Neural cell (in vitro differentiated cells): ENCODE results near the gene ELOB. TPM values are rescaled to one million over a fixed set of nuclear protein-coding genes. Genes with fewer than 3 reads are reported as not detected.

Source experiments
- H2AFZ ChIP-seq: fragments of 200-600, 300-800 bp; sonication (generic), shearing (Covaris generic); 2 replicates; pipeline ENCODE4 v1.6.0; 2014; ENCODE audit warnings: low read depth, mild to moderate bottlenecking, antibody characterized with exemption, low read length, moderate library complexity
- H3F3A ChIP-seq: fragments of 200-600 bp; shearing (Covaris generic); 2 replicates; pipeline ENCODE4 v1.6.1; 2016; ENCODE audit warnings: mild to moderate bottlenecking, moderate library complexity, mixed read lengths, antibody characterized with exemption, low read length; ENCODE audit not compliant: insufficient read depth, poor library complexity, severe bottlenecking
- H3K27ac ChIP-seq: fragments of 200-600, 300-800 bp; sonication (generic), shearing (Covaris generic); 2 replicates; pipeline ENCODE4 v1.5.1; 2014; ENCODE audit warnings: mild to moderate bottlenecking, low read length, moderate library complexity
- H3K27me3 ChIP-seq: fragments of 300-800, 200-600 bp; sonication (generic), shearing (Covaris generic); 2 replicates; pipeline ENCODE4 v1.6.0; 2014; ENCODE audit warnings: mild to moderate bottlenecking, low read depth, low read length, moderate library complexity; ENCODE audit not compliant: insufficient read depth
- H3K36me3 ChIP-seq: fragments of 300-800, 200-600 bp; sonication (generic), shearing (Covaris generic); 2 replicates; pipeline ENCODE4 v1.5.1; 2014; ENCODE audit warnings: mild to moderate bottlenecking, antibody characterized with exemption, low read length, moderate library complexity; ENCODE audit not compliant: insufficient read depth
- H3K4me2 ChIP-seq: fragments of 300-800, 200-600 bp; sonication (generic), shearing (Covaris generic); 2 replicates; pipeline ENCODE4 v1.6.0; 2014; ENCODE audit warnings: mild to moderate bottlenecking, low read length
- H3K4me3 ChIP-seq: fragments of 300-800, 200-600 bp; sonication (generic), shearing (Covaris generic); 2 replicates; pipeline ENCODE4 v1.5.1; 2014; ENCODE audit warnings: mild to moderate bottlenecking, low read length, moderate library complexity
- H3K79me2 ChIP-seq: fragments of 200-600 bp; shearing (Covaris generic); replicated peaks from 2 replicates; pipeline ENCODE4 v1.6.0; 2014; ENCODE audit warnings: mild to moderate bottlenecking, low read length, moderate library complexity; ENCODE audit not compliant: insufficient read depth
- H3K9ac ChIP-seq: fragments of 300-800, 200-600 bp; sonication (generic), shearing (Covaris generic); 2 replicates; pipeline ENCODE4 v1.6.1; 2016; ENCODE audit warnings: mild to moderate bottlenecking, low read length, mixed read lengths
- H3K9me2 ChIP-seq: fragments of 200-600 bp; shearing (Covaris generic); 2 replicates; pipeline ENCODE4 v1.6.1; 2016; ENCODE audit warnings: mild to moderate bottlenecking, low read length, mixed read lengths; ENCODE audit not compliant: insufficient read depth
- H3K9me3 ChIP-seq: fragments of 200-600, 300-800 bp; sonication (generic), shearing (Covaris generic); 2 replicates; pipeline ENCODE4 v1.6.1; 2016; ENCODE audit warnings: mild to moderate bottlenecking, mixed run types, low read length, moderate library complexity, mixed read lengths
- H4K20me1 ChIP-seq: fragments of 200-600 bp; shearing (Covaris generic); 2 replicates; pipeline ENCODE4 v1.6.1; 2016; ENCODE audit warnings: mild to moderate bottlenecking, mixed run types; ENCODE audit not compliant: insufficient read depth
- CTCF ChIP-seq: fragments of 450-650 bp; IDR thresholded peaks from 2 replicates; pipeline ENCODE4 v1.5.1; 2014; ENCODE audit warnings: antibody characterized with exemption, mild to moderate bottlenecking, moderate library complexity; ENCODE audit not compliant: poor library complexity, severe bottlenecking
- EP300 ChIP-seq: fragments of 450-650 bp; conservative IDR thresholded peaks from 2 replicates; pipeline ENCODE4 v1.6.1; 2014; ENCODE audit warnings: antibody characterized with exemption, mild to moderate bottlenecking, moderate library complexity; ENCODE audit not compliant: poor library complexity, severe bottlenecking
- EZH2 ChIP-seq: fragments of 200-600, 300-800 bp; shearing (Covaris generic), sonication (generic); IDR thresholded peaks from 2 replicates; pipeline ENCODE4 v1.6.1; 2014; ENCODE audit warnings: antibody characterized with exemption, low read length, borderline replicate concordance, mild to moderate bottlenecking; ENCODE audit not compliant: insufficient read depth, poor library complexity, severe bottlenecking
- MXI1 ChIP-seq: fragments of 450-650 bp; conservative IDR thresholded peaks from 2 replicates; pipeline ENCODE4 v1.6.1; 2014; ENCODE audit warnings: antibody characterized with exemption, mild to moderate bottlenecking; ENCODE audit not compliant: poor library complexity, severe bottlenecking
- POLR2AphosphoS5 ChIP-seq: IDR thresholded peaks from 2 replicates; pipeline ENCODE4 v1.6.1; 2012
- RAD21 ChIP-seq: fragments of 450-650 bp; conservative IDR thresholded peaks from 2 replicates; pipeline ENCODE4 v1.6.1; 2014; ENCODE audit warnings: antibody characterized with exemption, mild to moderate bottlenecking, moderate library complexity
- REST ChIP-seq: IDR thresholded peaks from 2 replicates; pipeline ENCODE4 v1.6.1; 2012; ENCODE audit warnings: borderline replicate concordance
- SMC3 ChIP-seq: fragments of 450-650 bp; conservative IDR thresholded peaks from 2 replicates; pipeline ENCODE4 v1.6.1; 2014; ENCODE audit warnings: antibody characterized with exemption, mild to moderate bottlenecking, moderate library complexity; ENCODE audit not compliant: poor library complexity
- TAF1 ChIP-seq: IDR thresholded peaks from 2 replicates; pipeline ENCODE4 v1.6.1; 2012; ENCODE audit warnings: low read depth
- polyA plus RNA-seq: library from polyadenylated mRNA; depleted of rRNA; stranded (reverse); fragments of >200 nt; gene quantifications from 2 replicates; pipeline ENCODE4 v1.2.3, GENCODE V29; 2014

The ELOB gene
- polyA plus RNA-seq, 1 donor from 2014 or later, result 513 TPM

GRCh38 chr16:2825049-2825742, 48.1 kb upstream of the ELOB start:
- no peaks in the 10 kb centered on the region for H3K9me2 ChIP-seq
- TF ChIP-seq MXI1 (no peak), RAD21 (no peak), EP300 (no peak), REST (no peak), TAF1 (no peak), POLR2AphosphoS5 (no peak), EZH2 (no peak), SMC3 (no peak), CTCF (no peak)

GRCh38 chr16:2824626-2825025, 47.5 kb upstream of the ELOB start:
- Histone ChIP-seq H3K79me2 (no peaks in the 10 kb centered on the region), H3K9me2 (no peaks in the 10 kb centered on the region), H3K9ac (no peak overlapping the region), H4K20me1 (no peaks in the 10 kb centered on the region), H3K9me3 (no peaks in the 10 kb centered on the region), H3K27ac (no peak overlapping the region), H2AFZ (no peak overlapping the region), H3K27me3 (no peaks in the 10 kb centered on the region), H3K4me2 (no peak overlapping the region), H3K36me3 (no peaks in the 10 kb centered on the region), H3K4me3 (no peak overlapping the region), H3F3A (no peaks in the 10 kb centered on the region)
- no peak for TF ChIP-seq CTCF
- TF ChIP-seq TAF1, result no peak
- TF ChIP-seq POLR2AphosphoS5, result no peak
- TF ChIP-seq RAD21, result no peak
- no peak for TF ChIP-seq REST
- TF ChIP-seq EZH2, result no peak
- TF ChIP-seq MXI1, result no peak
- TF ChIP-seq EP300, result no peak
- TF ChIP-seq SMC3, result no peak

More at GRCh38 chr16:2825049-2825742, 48.1 kb upstream of the ELOB start:
- Histone ChIP-seq H2AFZ (no peak overlapping the region), H3K79me2 (no peaks in the 10 kb centered on the region), H4K20me1 (no peaks in the 10 kb centered on the region), H3F3A (no peaks in the 10 kb centered on the region), H3K27ac (no peak overlapping the region), H3K36me3 (no peaks in the 10 kb centered on the region), H3K9me3 (no peaks in the 10 kb centered on the region), H3K9ac (no peak overlapping the region), H3K4me3 (no peak overlapping the region), H3K27me3 (no peaks in the 10 kb centered on the region), H3K4me2 (no peak overlapping the region)
